ENCODE data around the gene SPATS2. TPM values are rescaled to one million over a fixed set of nuclear protein-coding genes. Genes with fewer than 3 reads are reported as not detected.

The SPATS2 gene
- total RNA-seq, 1 experiment from 2014 or later = 74.2 TPM

DNA sequence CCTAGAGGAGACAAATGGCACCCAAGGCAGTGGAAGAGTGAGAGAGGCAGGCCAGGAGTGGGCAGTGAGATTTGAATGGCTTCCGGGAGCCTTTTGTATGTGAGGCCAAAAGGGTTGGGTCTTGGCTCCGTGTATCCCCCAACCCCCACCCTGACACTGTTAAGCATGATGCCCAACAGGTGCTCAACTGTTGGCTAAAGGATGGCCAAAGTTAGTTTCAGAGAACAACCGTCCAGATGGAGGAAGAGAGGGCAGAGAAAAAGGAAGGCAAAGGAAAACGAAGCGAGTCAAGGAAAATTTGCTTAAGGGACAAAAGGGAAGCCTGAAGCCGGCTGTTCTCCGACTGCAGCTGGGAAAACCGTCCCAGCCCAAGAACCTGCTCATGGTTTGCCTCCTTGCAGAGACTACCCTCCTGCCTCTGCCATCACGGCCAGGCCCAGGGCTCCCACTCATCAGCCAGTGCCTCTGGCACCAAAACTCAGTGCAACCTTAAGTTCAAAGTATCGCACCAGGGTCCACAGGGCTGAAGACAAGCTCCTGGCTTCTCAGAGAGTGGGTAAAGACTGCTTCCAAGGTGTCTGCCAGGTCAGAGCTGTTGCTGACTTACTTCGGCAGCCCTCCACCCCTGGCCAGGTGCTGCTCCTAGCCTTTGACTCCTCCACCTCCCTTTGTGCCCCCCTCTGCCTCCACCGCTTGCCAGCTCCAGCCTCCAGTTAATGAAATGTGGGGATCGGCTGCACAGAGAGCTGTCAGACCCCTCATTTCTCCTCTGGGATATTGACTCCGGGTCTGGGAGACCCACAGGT, 26.1 kb upstream of the SPATS2 start:
- H4K20me1 ChIP-seq (ENCODE audit: insufficient read depth) = no peaks in the 10 kb centered on the region
- no peak overlapping the region for H3K9ac ChIP-seq (ENCODE audit: low read length)
- no peaks in the 10 kb centered on the region for H3K79me2 ChIP-seq (ENCODE audit: insufficient read depth, low read length)
- ChIA-PET RAD21 (ENCODE audit: low non-redundant PET in 1 of 2, low total read pairs in 2 of 2, uncharacterized antibody in 2 of 2, unreplicated experiment in 2 of 2) (no interaction called here), CTCF (interaction anchor here (0.7 to 3.0 kb wide), 10 partner anchors 9 to 195 kb away, joined by 3 to 45 read pairs (median 13); partner anchors contain the start of gene TROAP), POLR2A (interaction anchor here (1.2 kb wide), 1 partner anchor 32 kb away, joined by 3 read pairs; no protein-coding TSS in a partner anchor)
- no peak overlapping the region for H3K4me3 ChIP-seq (replicated peaks in 1 of 2; ENCODE audit: low read depth in 1 of 2, low read length in 2 of 2)
- DNase-seq (ENCODE audit: low read depth, low spot score) = no peak
- intact Hi-C loops (cut with micrococcal nuclease) = no loop called here
- H3K27ac ChIP-seq (ENCODE audit: low read depth, low read length) = no peak overlapping the region
- no peaks in the 10 kb centered on the region for H3K9me3 ChIP-seq (ENCODE audit: control insufficient read depth in 1 of 2, insufficient read depth in 1 of 2, low read depth in 1 of 2, low read length in 2 of 2)
- BruUV-seq (replicated peaks) = no TSS peak
- H3K27me3 ChIP-seq (ENCODE audit: insufficient read depth, low read length) = no peaks in the 10 kb centered on the region
- no peak for ATAC-seq
- no peaks in the 10 kb centered on the region for H3K36me3 ChIP-seq (ENCODE audit: control insufficient read depth in 1 of 2, insufficient read depth in 2 of 2, low read length in 2 of 2)
- TF ChIP-seq CBX3 (IDR thresholded peaks at IDR 0.05; ENCODE audit: low read depth) (no peak), JUND (IDR thresholded peaks at IDR 0.05) (no peak), ZNF274 (IDR thresholded peaks at IDR 0.05; ENCODE audit: low read depth, low read length) (no peak), ATF3 (IDR thresholded peaks at IDR 0.05) (no peak), ELF1 (IDR thresholded peaks at IDR 0.05; ENCODE audit: borderline replicate concordance, low read depth) (no peak), POLR2AphosphoS5 (IDR thresholded peaks at IDR 0.05; ENCODE audit: low read depth, low read length) (no peak), SP1 (IDR thresholded peaks at IDR 0.05; ENCODE audit: low read depth) (no peak)
- TF ChIP-seq, protein P1, sequence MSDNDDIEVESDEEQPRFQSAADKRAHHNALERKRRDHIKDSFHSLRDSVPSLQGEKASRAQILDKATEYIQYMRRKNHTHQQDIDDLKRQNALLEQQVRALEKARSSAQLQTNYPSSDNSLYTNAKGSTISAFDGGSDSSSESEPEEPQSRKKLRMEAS (IDR thresholded peaks at IDR 0.05) = no peak
- TF ChIP-seq, protein P2, sequence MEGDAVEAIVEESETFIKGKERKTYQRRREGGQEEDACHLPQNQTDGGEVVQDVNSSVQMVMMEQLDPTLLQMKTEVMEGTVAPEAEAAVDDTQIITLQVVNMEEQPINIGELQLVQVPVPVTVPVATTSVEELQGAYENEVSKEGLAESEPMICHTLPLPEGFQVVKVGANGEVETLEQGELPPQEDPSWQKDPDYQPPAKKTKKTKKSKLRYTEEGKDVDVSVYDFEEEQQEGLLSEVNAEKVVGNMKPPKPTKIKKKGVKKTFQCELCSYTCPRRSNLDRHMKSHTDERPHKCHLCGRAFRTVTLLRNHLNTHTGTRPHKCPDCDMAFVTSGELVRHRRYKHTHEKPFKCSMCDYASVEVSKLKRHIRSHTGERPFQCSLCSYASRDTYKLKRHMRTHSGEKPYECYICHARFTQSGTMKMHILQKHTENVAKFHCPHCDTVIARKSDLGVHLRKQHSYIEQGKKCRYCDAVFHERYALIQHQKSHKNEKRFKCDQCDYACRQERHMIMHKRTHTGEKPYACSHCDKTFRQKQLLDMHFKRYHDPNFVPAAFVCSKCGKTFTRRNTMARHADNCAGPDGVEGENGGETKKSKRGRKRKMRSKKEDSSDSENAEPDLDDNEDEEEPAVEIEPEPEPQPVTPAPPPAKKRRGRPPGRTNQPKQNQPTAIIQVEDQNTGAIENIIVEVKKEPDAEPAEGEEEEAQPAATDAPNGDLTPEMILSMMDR (IDR thresholded peaks at IDR 0.05 in 2 of 3, conservative IDR thresholded peaks at IDR 0.05 in 1 of 3; ENCODE audit: borderline replicate concordance in 1 of 3, insufficient read depth in 1 of 3, low read depth in 2 of 3, low read length in 2 of 3) = no peak
- H2AFZ ChIP-seq (ENCODE audit: low read depth, low read length, poor library complexity, severe bottlenecking) = no peak overlapping the region
- no peaks in the 10 kb centered on the region for H3K9me2 ChIP-seq (ENCODE audit: insufficient read depth)
- H3K4me2 ChIP-seq (ENCODE audit: low read length) = no peak overlapping the region
- peaks cover 28 to 65% of the 10 kb centered on the region in 2 experiments for H3K4me1 ChIP-seq (ENCODE audit: control insufficient read depth in 1 of 2, insufficient read depth in 2 of 2, low read length in 2 of 2)
